Measurements from ENCODE around the gene TMEM30B. TPM values are rescaled to one million over a fixed set of nuclear protein-coding genes. Genes with fewer than 3 reads are reported as not detected.
A peak's percentile ranks its signal among the peaks of the same experiment; 100 is the strongest.

Gene TMEM30B
- total RNA-seq, 6 donors from 2014 or later: 15.7 to 59.7 (median 26.4) TPM

DNA sequence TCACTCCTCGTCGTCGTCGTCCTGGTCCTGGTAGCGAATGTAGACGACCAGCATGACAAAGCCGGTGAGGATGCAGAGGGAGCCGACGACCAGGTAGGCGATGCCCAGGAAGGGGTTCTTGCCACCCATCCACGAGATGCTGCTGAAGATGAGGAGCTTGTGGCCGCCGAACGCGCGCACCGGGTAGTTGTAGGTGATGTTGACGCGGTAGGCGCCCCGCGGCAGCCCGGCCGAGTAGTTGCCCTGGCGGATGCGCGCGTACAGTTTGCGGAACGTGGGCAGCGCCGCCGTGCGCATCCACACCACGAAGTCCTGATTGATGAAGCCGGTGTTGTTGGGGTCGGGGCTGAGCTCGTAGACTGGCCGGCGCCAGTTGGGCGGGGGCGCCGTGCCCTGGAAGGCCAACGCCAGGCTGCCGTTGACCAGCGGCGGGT, 1.0 kb downstream of the TMEM30B start:
- no peaks in the 10 kb centered on the region for H3K9me3 ChIP-seq
- peak overlapping the region; percentile 93 to 96 (median 94) for H3K27ac ChIP-seq
- ATAC-seq (ENCODE audit: low FRiP score in 2 of 2) (peak in 1 of 2 donors; percentile 4), DNase-seq (peak; percentile 26 to 91)
- H3K4me3 ChIP-seq: peak overlapping the region; percentile 31 to 70 (median 64)
- TF ChIP-seq, protein P1, sequence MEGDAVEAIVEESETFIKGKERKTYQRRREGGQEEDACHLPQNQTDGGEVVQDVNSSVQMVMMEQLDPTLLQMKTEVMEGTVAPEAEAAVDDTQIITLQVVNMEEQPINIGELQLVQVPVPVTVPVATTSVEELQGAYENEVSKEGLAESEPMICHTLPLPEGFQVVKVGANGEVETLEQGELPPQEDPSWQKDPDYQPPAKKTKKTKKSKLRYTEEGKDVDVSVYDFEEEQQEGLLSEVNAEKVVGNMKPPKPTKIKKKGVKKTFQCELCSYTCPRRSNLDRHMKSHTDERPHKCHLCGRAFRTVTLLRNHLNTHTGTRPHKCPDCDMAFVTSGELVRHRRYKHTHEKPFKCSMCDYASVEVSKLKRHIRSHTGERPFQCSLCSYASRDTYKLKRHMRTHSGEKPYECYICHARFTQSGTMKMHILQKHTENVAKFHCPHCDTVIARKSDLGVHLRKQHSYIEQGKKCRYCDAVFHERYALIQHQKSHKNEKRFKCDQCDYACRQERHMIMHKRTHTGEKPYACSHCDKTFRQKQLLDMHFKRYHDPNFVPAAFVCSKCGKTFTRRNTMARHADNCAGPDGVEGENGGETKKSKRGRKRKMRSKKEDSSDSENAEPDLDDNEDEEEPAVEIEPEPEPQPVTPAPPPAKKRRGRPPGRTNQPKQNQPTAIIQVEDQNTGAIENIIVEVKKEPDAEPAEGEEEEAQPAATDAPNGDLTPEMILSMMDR (IDR thresholded peaks at IDR 0.05): no peak
- TF ChIP-seq POLR2A (IDR thresholded peaks at IDR 0.05) (no peak), EP300 (IDR thresholded peaks at IDR 0.05) (no peak), POLR2AphosphoS5 (IDR thresholded peaks at IDR 0.05) (no peak)
- 7 to 48% methylated on average over 8 to 47 of the region's 47 CpGs for WGBS, 2 donors
- no peaks in the 10 kb centered on the region for H3K36me3 ChIP-seq
- H3K27me3 ChIP-seq: peaks cover 0 to 7% (median 3%) of the 10 kb centered on the region in 4 donors
- peaks cover 5 to 22% (median 11%) of the 10 kb centered on the region in 4 donors for H3K4me1 ChIP-seq

- Histone ChIP-seq H3K27ac (peak overlapping the region in 1 of 4 donors; percentile 94), H3K9me3 (no peaks in the 10 kb centered on the region), H3K36me3 (no peaks in the 10 kb centered on the region), H3K4me3 (peak overlapping the region in 3 of 4 donors; percentile 59 to 70 (median 69)), H3K4me1 (peaks cover 5 to 22% (median 11%) of the 10 kb centered on the region in 4 donors), H3K27me3 (peaks cover 0 to 7% (median 3%) of the 10 kb centered on the region in 4 donors)
- DNase-seq (no peak), ATAC-seq (ENCODE audit: low FRiP score in 2 of 2) (no peak)
- TF ChIP-seq POLR2A (IDR thresholded peaks at IDR 0.05): no peak
- TF ChIP-seq POLR2AphosphoS5 (IDR thresholded peaks at IDR 0.05): no peak
- TF ChIP-seq, protein P1 (IDR thresholded peaks at IDR 0.05): no peak
- TF ChIP-seq EP300 (IDR thresholded peaks at IDR 0.05): no peak
- 64 to 67% methylated on average over 5 of the region's 5 CpGs for WGBS, 2 donors
Measured at GRCh38 chr14:61279082-61279481, 2.1 kb downstream of the TMEM30B start.

DNA sequence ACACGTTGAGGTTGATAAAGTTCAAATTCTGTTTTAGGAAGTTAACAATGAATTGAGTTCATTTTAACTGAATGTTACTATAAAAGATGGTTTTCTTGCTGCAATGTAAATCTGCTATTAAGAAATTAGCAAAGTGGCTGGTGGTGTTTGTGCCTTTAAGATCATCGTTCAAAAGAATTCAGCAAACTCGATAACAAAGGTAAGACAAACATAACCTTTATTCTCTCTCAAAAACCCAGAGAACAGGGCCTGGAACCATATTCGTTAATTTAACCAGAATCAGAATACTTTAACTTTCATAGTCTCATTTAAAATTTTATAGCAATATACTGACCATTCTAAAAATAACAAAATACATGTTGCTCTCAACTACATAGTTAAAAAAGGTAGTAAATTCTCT, 3.4 kb downstream of the TMEM30B start:
- no peak overlapping the region for H3K27ac ChIP-seq
- ATAC-seq (ENCODE audit: low FRiP score in 2 of 2): no peak
- H3K27me3 ChIP-seq: peaks cover 0 to 7% (median 3%) of the 10 kb centered on the region in 4 donors
- H3K9me3 ChIP-seq: no peaks in the 10 kb centered on the region
- 67 to 78% methylated on average over 4 of the region's 4 CpGs for WGBS, 2 donors
- H3K4me1 ChIP-seq: peaks cover 5 to 22% (median 11%) of the 10 kb centered on the region in 4 donors
- DNase-seq: no peak
- H3K4me3 ChIP-seq: no peak overlapping the region
- no peaks in the 10 kb centered on the region for H3K36me3 ChIP-seq
- no peak for TF ChIP-seq POLR2AphosphoS5 (IDR thresholded peaks at IDR 0.05)
- TF ChIP-seq POLR2A (IDR thresholded peaks at IDR 0.05): no peak
- TF ChIP-seq, protein P1 (IDR thresholded peaks at IDR 0.05): no peak

DNA sequence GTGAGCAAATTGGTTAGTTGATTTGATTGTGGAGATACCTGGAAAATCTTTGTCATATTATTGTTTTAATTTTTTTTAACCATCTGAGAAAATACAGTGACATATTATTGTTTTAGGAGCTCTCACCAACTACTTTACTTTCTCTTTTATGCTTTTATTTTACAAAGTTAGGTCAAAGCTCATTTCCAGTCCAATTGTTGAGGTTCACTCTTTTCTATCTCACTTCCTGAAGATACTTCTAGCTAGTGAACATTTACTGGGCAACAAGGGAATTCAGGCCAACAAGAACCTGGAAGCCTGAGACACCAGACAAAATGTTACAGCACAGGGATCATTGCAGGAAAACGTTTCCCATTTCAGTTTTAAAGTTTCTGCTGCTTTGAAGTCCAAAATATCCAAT, 3.9 kb downstream of the TMEM30B start:
- Histone ChIP-seq H3K4me3 (no peak overlapping the region), H3K9me3 (no peaks in the 10 kb centered on the region), H3K27ac (no peak overlapping the region), H3K27me3 (peaks cover 0 to 7% (median 3%) of the 10 kb centered on the region in 4 donors), H3K36me3 (no peaks in the 10 kb centered on the region), H3K4me1 (peaks cover 5 to 22% (median 11%) of the 10 kb centered on the region in 4 donors)
- ATAC-seq (ENCODE audit: low FRiP score in 2 of 2) (no peak), DNase-seq (no peak)
- TF ChIP-seq, protein P1 (IDR thresholded peaks at IDR 0.05): no peak
- TF ChIP-seq EP300 (IDR thresholded peaks at IDR 0.05) (no peak), POLR2A (IDR thresholded peaks at IDR 0.05) (no peak), POLR2AphosphoS5 (IDR thresholded peaks at IDR 0.05) (no peak)
- WGBS, 2 donors: 69 to 83% methylated on average over 1 of the region's 1 CpG

DNA sequence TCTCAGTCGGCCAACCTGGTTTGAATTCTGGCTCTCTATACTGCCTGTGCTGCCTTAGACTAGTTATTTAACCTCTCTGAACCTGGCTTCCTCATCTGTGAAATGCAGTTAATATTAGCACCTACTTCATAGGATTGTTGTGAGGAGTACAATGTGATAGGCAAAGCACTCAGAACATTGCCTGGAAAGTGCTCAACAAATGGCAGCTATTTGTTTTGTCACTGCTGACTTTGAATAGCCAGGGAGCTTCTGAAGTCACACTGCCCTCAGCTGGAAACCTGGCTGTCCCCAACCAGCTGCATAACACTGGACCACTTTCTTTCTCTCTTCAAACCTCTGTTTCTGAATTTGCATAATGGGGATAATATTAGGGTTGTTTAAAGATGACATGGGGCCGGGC, 9.6 kb downstream of the TMEM30B start:
- no peaks in the 10 kb centered on the region for H3K27me3 ChIP-seq
- TF ChIP-seq EP300 (IDR thresholded peaks at IDR 0.05): no peak
- TF ChIP-seq, protein P1 (IDR thresholded peaks at IDR 0.05): no peak
- 90 to 93% methylated on average over 2 of the region's 2 CpGs for WGBS, 2 donors
- ATAC-seq (ENCODE audit: low FRiP score in 2 of 2): no peak
- H3K4me3 ChIP-seq: no peak overlapping the region
- H3K4me1 ChIP-seq: peaks cover 0 to 7% (median 4%) of the 10 kb centered on the region in 4 donors
- H3K9me3 ChIP-seq: no peaks in the 10 kb centered on the region
- no peak for DNase-seq
- H3K36me3 ChIP-seq: no peaks in the 10 kb centered on the region
- H3K27ac ChIP-seq: no peak overlapping the region
